IPS-18a (cell line): ENCODE results near the gene MRPL16.
"Not testable (repeated sequence)": the region's sequence is repeated elsewhere in the genome, so short reads cannot be mapped to it uniquely, and the experiment has no call there.

Experiments used
- H3K27ac ChIP-seq: one replicate; pipeline ENCODE4 v1.5.1; 2013; ENCODE audit warnings: low read length
- H3K27me3 ChIP-seq: one replicate; pipeline ENCODE4 v1.6.1; 2013; ENCODE audit warnings: mild to moderate bottlenecking, low read length; ENCODE audit not compliant: control insufficient read depth, insufficient read depth
- H3K36me3 ChIP-seq: one replicate; pipeline ENCODE4 v1.6.1; 2013; ENCODE audit warnings: low read depth, low read length; ENCODE audit not compliant: control insufficient read depth
- H3K4me1 ChIP-seq: one replicate; pipeline ENCODE4 v1.6.1; 2013; ENCODE audit warnings: low read depth, low read length; ENCODE audit not compliant: control insufficient read depth
- H3K4me3 ChIP-seq: one replicate; pipeline ENCODE4 v1.5.1; 2013; ENCODE audit warnings: low read length
- H3K9ac ChIP-seq: one replicate; pipeline ENCODE4 v1.6.1; 2013; ENCODE audit warnings: mild to moderate bottlenecking, low read length, moderate library complexity
- H3K9me3 ChIP-seq: one replicate; pipeline ENCODE4 v1.6.1; 2013; ENCODE audit warnings: low read depth, low read length; ENCODE audit not compliant: control insufficient read depth

Gene MRPL16

GRCh38 chr11:59787255-59787588, 23.4 kb downstream of the MRPL16 start:
- no peak overlapping the region for H3K9ac ChIP-seq
- H3K9me3 ChIP-seq = no peaks in the 10 kb centered on the region
- no peaks in the 10 kb centered on the region for H3K4me1 ChIP-seq
- H3K4me3 ChIP-seq = no peak overlapping the region
- H3K27me3 ChIP-seq = no peaks in the 10 kb centered on the region
- H3K27ac ChIP-seq = no peak overlapping the region
- peaks cover 27% of the 10 kb centered on the region for H3K36me3 ChIP-seq

- Histone ChIP-seq H3K27me3 (no peaks in the 10 kb centered on the region), H3K9me3 (no peaks in the 10 kb centered on the region), H3K4me3 (no peak overlapping the region), H3K9ac (no peak overlapping the region), H3K36me3 (peaks cover 18% of the 10 kb centered on the region), H3K27ac (no peak overlapping the region), H3K4me1 (no peaks in the 10 kb centered on the region)
These were observed 24.8 kb downstream of the MRPL16 start for GRCh38 chr11:59785818-59786217.

GRCh38 chr11:59784441-59784840, 26.1 kb downstream of the MRPL16 start:
- H3K27ac ChIP-seq, H3K9me3 ChIP-seq, H3K9ac ChIP-seq, H3K4me1 ChIP-seq, H3K27me3 ChIP-seq, H3K4me3 ChIP-seq: not testable (repeated sequence)
- H3K36me3 ChIP-seq = peaks cover 16% of the 10 kb centered on the region

- H3K9ac ChIP-seq = no peak overlapping the region
- no peaks in the 10 kb centered on the region for H3K4me1 ChIP-seq
- no peak overlapping the region for H3K27ac ChIP-seq
- no peaks in the 10 kb centered on the region for H3K27me3 ChIP-seq
- peaks cover 11% of the 10 kb centered on the region for H3K36me3 ChIP-seq
- H3K4me3 ChIP-seq = no peak overlapping the region
- H3K9me3 ChIP-seq = no peaks in the 10 kb centered on the region
These were observed 26.9 kb downstream of the MRPL16 start for GRCh38 chr11:59783632-59784090.

- no peak overlapping the region for H3K27ac ChIP-seq
- peaks cover 11% of the 10 kb centered on the region for H3K36me3 ChIP-seq
- H3K4me1 ChIP-seq = no peaks in the 10 kb centered on the region
- H3K4me3 ChIP-seq = no peak overlapping the region
- no peak overlapping the region for H3K9ac ChIP-seq
- H3K27me3 ChIP-seq = no peaks in the 10 kb centered on the region
- no peaks in the 10 kb centered on the region for H3K9me3 ChIP-seq
These were observed 28.5 kb downstream of the MRPL16 start for GRCh38 chr11:59782080-59782479.

- Histone ChIP-seq H3K9me3 (no peaks in the 10 kb centered on the region), H3K36me3 (peaks cover 14% of the 10 kb centered on the region), H3K9ac (no peak overlapping the region), H3K4me3 (no peak overlapping the region), H3K27me3 (no peaks in the 10 kb centered on the region), H3K27ac (no peak overlapping the region), H3K4me1 (no peaks in the 10 kb centered on the region)
These were observed 31.1 kb downstream of the MRPL16 start for GRCh38 chr11:59779487-59779886.

GRCh38 chr11:59778122-59778521, 32.5 kb downstream of the MRPL16 start:
- Histone ChIP-seq H3K27ac (no peak overlapping the region), H3K9me3 (no peaks in the 10 kb centered on the region), H3K27me3 (no peaks in the 10 kb centered on the region), H3K36me3 (peaks cover 19% of the 10 kb centered on the region), H3K4me3 (no peak overlapping the region), H3K4me1 (no peaks in the 10 kb centered on the region), H3K9ac (no peak overlapping the region)

GRCh38 chr11:59777104-59777503, 33.5 kb downstream of the MRPL16 start:
- Histone ChIP-seq H3K27ac (no peak overlapping the region), H3K9ac (no peak overlapping the region), H3K27me3 (no peaks in the 10 kb centered on the region), H3K4me1 (no peaks in the 10 kb centered on the region), H3K9me3 (no peaks in the 10 kb centered on the region), H3K36me3 (peaks cover 22% of the 10 kb centered on the region), H3K4me3 (no peak overlapping the region)

- Histone ChIP-seq H3K27ac (no peak overlapping the region), H3K9ac (no peak overlapping the region), H3K9me3 (no peaks in the 10 kb centered on the region), H3K4me1 (no peaks in the 10 kb centered on the region), H3K4me3 (no peak overlapping the region), H3K36me3 (peaks cover 22% of the 10 kb centered on the region), H3K27me3 (no peaks in the 10 kb centered on the region)
These were observed 34.1 kb downstream of the MRPL16 start for GRCh38 chr11:59776210-59777066.

GRCh38 chr11:59773083-59773440, 37.5 kb downstream of the MRPL16 start:
- no peak overlapping the region for H3K9ac ChIP-seq
- H3K27ac ChIP-seq = no peak overlapping the region
- no peak overlapping the region for H3K4me3 ChIP-seq
- H3K36me3 ChIP-seq = peaks cover 17% of the 10 kb centered on the region
- H3K4me1 ChIP-seq = no peaks in the 10 kb centered on the region
- no peaks in the 10 kb centered on the region for H3K9me3 ChIP-seq
- H3K27me3 ChIP-seq = no peaks in the 10 kb centered on the region

GRCh38 chr11:59771605-59772004, 39.0 kb downstream of the MRPL16 start:
- Histone ChIP-seq H3K4me1 (no peaks in the 10 kb centered on the region), H3K36me3 (peaks cover 11% of the 10 kb centered on the region), H3K9ac (no peak overlapping the region), H3K27ac (no peak overlapping the region), H3K4me3 (no peak overlapping the region), H3K9me3 (no peaks in the 10 kb centered on the region), H3K27me3 (no peaks in the 10 kb centered on the region)

- no peak overlapping the region for H3K4me3 ChIP-seq
- no peaks in the 10 kb centered on the region for H3K27me3 ChIP-seq
- H3K9ac ChIP-seq = no peak overlapping the region
- no peak overlapping the region for H3K27ac ChIP-seq
- no peaks in the 10 kb centered on the region for H3K9me3 ChIP-seq
- H3K4me1 ChIP-seq = no peaks in the 10 kb centered on the region
- peaks cover 11% of the 10 kb centered on the region for H3K36me3 ChIP-seq
These were observed 39.7 kb downstream of the MRPL16 start for GRCh38 chr11:59770869-59771268.
